ENCODE measurements around the gene WNT5A.

GRCh38 chr3:55440104-55440708 lies 46.9 kb downstream of the WNT5A start:
- TF ChIP-seq, protein P1, sequence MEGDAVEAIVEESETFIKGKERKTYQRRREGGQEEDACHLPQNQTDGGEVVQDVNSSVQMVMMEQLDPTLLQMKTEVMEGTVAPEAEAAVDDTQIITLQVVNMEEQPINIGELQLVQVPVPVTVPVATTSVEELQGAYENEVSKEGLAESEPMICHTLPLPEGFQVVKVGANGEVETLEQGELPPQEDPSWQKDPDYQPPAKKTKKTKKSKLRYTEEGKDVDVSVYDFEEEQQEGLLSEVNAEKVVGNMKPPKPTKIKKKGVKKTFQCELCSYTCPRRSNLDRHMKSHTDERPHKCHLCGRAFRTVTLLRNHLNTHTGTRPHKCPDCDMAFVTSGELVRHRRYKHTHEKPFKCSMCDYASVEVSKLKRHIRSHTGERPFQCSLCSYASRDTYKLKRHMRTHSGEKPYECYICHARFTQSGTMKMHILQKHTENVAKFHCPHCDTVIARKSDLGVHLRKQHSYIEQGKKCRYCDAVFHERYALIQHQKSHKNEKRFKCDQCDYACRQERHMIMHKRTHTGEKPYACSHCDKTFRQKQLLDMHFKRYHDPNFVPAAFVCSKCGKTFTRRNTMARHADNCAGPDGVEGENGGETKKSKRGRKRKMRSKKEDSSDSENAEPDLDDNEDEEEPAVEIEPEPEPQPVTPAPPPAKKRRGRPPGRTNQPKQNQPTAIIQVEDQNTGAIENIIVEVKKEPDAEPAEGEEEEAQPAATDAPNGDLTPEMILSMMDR (IDR thresholded peaks at IDR 0.05), result no peak
- TF ChIP-seq POLR2A (IDR thresholded peaks at IDR 0.05), result no peak
- no peak for TF ChIP-seq POLR2AphosphoS5 (IDR thresholded peaks at IDR 0.05)
